HG03095 (cell line): Measurements from ENCODE around the gene ENPP1.

Experiments
- ATAC-seq: cut with Tn5 transposase; IDR thresholded peaks from one replicate; pipeline ENCODE4 v1.9.1; 2021; ENCODE audit warnings: moderate library complexity; ENCODE audit not compliant: unreplicated experiment

Gene ENPP1

GRCh38 chr6:131784561-131784960 lies 23.3 kb upstream of the ENPP1 start:
- no peak for ATAC-seq

GRCh38 chr6:131787079-131787478 lies 20.7 kb upstream of the ENPP1 start:
- no peak for ATAC-seq

GRCh38 chr6:131787766-131788712 lies 19.8 kb upstream of the ENPP1 start:
- ATAC-seq, result no peak

DNA sequence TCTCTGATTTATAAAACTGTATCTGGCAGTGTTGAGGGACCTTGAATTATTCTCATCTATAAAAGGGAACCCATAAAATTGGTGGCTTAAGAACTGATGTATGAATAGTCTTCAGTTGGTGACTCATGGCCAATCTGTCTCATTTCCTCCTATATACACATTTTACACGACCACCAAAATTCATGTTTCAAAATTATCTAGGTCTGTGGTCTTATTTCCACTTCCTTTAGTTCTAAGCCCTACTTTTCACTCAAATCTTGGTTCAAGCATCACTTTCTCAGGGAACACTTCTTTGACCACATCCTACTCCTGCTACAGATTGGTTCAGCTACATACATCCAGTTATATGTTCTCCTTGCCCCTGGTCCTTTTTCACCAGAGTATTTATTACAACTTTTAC lies 18.6 kb upstream of the ENPP1 start:
- ATAC-seq, result no peak

DNA sequence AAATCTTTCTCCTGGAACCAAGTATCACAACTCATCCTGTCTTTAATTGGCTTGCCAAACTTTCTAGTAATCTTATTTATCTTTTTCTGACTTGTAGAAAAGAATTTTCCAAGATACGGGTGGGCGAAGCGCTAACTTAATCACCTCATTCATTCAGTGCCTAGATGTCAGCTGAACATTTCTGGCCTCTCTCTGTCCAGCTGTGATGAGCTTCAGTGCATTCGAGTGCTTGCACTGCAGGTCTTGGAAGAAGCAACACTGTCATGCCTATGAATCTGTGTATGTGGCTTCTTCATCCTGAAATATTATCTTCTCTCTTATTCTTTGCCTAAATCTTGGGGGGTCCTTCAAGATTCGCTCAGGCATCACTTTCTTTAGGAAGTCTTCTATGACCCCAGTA lies 16.3 kb upstream of the ENPP1 start:
- ATAC-seq, result no peak

- no peak for ATAC-seq
Measured at GRCh38 chr6:131792091-131792496, 15.7 kb upstream of the ENPP1 start.

GRCh38 chr6:131795366-131795765 lies 12.5 kb upstream of the ENPP1 start:
- ATAC-seq, result no peak

GRCh38 chr6:131802347-131802746 lies 5.5 kb upstream of the ENPP1 start:
- ATAC-seq, result no peak

GRCh38 chr6:131803007-131803769 lies 4.6 kb upstream of the ENPP1 start:
- no peak for ATAC-seq

GRCh38 chr6:131804131-131804530 lies 3.7 kb upstream of the ENPP1 start:
- no peak for ATAC-seq

GRCh38 chr6:131807321-131807643 lies 538 bp upstream of the ENPP1 start:
- ATAC-seq, result no peak

DNA sequence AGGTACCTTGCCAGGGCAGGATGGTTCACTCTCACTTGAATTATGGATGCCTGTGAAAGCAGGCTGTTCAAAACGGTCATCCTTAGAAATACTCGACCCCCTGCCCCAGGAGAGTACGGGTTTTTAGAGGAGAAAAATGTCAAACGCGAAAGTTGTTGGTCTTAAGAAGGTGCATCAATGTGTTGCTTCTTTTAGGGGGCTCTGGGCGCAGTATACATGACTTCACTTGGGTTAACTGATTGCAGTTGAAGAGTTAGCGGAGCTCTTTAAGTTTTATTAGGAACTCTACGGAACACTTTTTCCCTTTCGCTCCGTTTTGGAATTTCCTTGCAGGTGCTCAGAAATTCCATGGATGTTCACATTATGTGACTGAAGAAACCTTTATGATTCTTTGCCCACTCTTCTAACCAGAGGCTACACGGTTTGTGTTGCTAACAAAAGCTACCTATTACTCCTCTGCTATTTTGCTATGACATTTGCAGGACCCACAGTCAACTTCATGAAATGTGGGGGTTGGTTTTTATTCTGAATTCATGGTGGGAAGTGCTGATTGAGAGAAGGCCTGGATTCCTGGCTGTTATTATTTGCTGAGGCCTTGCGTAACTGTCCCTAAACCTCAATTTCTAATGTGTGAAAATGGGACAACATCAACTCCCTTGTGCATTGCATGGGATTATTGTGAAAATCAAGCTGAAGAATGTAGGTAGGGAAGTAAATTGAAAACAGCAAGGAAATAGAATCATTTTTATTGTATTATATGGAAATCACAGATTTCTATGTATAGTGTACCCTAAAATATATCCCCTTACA lies 845 bp downstream of the ENPP1 start:
- no peak for ATAC-seq

- no peak for ATAC-seq
Measured at GRCh38 chr6:131811500-131811899, 3.7 kb downstream of the ENPP1 start.

DNA sequence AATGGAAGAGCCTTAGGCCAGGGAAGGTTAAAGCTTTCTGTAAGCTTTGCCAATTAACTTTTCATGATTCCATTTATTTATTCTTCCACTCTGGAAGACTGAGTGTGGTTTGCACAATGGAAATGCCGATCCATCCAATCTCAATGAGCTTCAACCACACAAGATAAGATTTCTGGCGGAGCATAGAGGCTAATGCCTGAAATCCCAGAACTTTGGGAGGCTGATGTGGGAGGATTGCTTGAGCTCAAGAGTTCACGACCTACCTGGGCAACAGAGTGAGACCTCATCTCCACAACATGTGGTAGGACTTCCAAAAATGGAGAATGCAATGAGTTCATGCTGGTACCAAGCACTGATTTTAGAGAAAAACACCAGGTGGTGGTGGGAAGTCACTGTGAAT lies 6.2 kb downstream of the ENPP1 start:
- no peak for ATAC-seq

- ATAC-seq, result no peak
Measured at GRCh38 chr6:131816869-131817268, 9.0 kb downstream of the ENPP1 start.

GRCh38 chr6:131819572-131820124 lies 11.8 kb downstream of the ENPP1 start:
- no peak for ATAC-seq

DNA sequence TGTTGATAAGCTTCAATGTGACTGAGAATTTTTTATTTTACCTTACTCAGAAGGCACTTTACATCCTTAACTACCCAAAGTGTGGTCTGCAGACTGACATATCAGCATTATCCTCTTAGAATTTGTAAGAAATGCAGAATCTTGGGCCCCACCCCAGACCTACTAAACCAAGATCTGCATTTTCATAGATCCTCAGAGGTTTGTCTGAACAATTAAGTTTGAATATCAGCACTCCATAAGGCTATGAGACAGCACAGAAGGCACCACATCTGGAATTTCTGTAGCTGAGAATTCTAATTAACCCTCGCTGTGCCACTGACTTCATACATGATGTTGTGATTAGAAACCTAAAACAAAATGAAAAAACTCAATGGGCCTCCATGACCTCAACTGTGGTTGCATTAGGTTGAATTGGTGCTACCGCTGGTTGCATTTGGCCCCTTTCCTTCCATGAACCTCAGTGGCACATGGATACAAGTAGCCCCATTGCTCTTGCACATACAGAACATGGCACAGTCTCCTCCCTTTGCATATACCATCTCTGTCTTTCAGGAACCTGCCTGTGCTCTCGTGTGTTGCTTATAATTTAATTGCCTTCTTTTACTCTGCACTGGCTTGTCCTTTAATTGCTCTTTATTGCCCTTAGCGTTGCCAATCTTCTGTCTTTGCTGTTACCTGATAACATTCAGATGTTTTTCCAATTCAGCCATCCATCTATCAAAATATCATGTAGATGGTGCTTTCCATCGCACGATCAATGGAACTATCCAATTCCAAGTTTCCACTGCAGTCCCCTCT lies 13.4 kb downstream of the ENPP1 start:
- ATAC-seq, result no peak

DNA sequence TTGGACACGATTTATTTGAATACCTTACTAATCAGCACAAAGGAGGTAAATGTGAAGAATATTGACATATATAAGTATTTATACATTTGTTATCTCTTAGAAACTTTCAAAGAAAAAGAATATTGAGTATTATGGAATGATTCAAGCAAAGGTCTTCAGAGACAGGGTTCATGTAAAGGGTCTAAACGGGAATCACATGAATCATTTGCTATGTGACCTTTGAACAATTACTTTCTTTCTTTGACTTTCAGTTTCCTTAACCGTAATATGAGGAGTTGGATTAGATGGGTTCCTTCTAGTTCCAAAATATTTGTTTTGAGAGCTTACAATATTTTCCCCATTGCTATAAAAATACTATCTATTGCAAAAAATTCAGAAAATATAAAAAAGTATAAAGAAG lies 14.3 kb downstream of the ENPP1 start:
- ATAC-seq, result no peak

GRCh38 chr6:131823276-131823902 lies 15.6 kb downstream of the ENPP1 start:
- ATAC-seq, result no peak

- ATAC-seq, result no peak
Measured at GRCh38 chr6:131825946-131826345, 18.1 kb downstream of the ENPP1 start.
